Frontal cortex (tissue), 4 donors: ENCODE measurements around the gene SLC37A1. TPM values are rescaled to one million over a fixed set of nuclear protein-coding genes. Genes with fewer than 3 reads are reported as not detected.
A peak's percentile ranks its signal among the peaks of the same experiment; 100 is the strongest.

Experiments used
- DNase-seq, 2 donors: peaks; one replicate each; pipeline ENCODE4 v3.0.0; 2012; ENCODE audit warnings: low spot score in 2 of 2
- FAIRE-seq: peaks from 2 replicates; lab custom pipeline; 2012; peaks lifted over from hg19 to GRCh38; lab: Jason Lieb, UNC
- total RNA-seq: library from RNA; depleted of rRNA; stranded (reverse); fragments of >200 nt; gene quantifications from one replicate; pipeline ENCODE4 v1.2.3, GENCODE V29; 2014
- donor health status: control.
- donor health status: control.
- donor health status: control.

Gene SLC37A1
- total RNA-seq, 1 donor from 2014 or later: 32.2 TPM

- FAIRE-seq: no peak
Observed at GRCh38 chr21:42499444-42500112, 14.1 kb upstream of the SLC37A1 start.

GRCh38 chr21:42500225-42500624 is 13.4 kb upstream of the SLC37A1 start:
- DNase-seq: no peak
- FAIRE-seq: no peak

More at GRCh38 chr21:42499444-42500112, 14.1 kb upstream of the SLC37A1 start:
- no peak for DNase-seq

- no peak for FAIRE-seq
Observed at GRCh38 chr21:42500736-42501135, 12.9 kb upstream of the SLC37A1 start.

GRCh38 chr21:42503711-42504110 is 9.9 kb upstream of the SLC37A1 start:
- no peak for FAIRE-seq
- no peak for DNase-seq

More at GRCh38 chr21:42500736-42501135, 12.9 kb upstream of the SLC37A1 start:
- no peak for DNase-seq

GRCh38 chr21:42505090-42505726 is 8.4 kb upstream of the SLC37A1 start:
- FAIRE-seq: no peak
- DNase-seq: no peak

- FAIRE-seq: no peak
Observed at GRCh38 chr21:42507418-42507817, 6.2 kb upstream of the SLC37A1 start.

GRCh38 chr21:42508371-42508770 is 5.3 kb upstream of the SLC37A1 start:
- FAIRE-seq (no peak), DNase-seq (no peak)

More at GRCh38 chr21:42507418-42507817, 6.2 kb upstream of the SLC37A1 start:
- no peak for DNase-seq

- DNase-seq: no peak
- FAIRE-seq: no peak
Observed at GRCh38 chr21:42509244-42509643, 4.4 kb upstream of the SLC37A1 start.

GRCh38 chr21:42512346-42513034 is 1.2 kb upstream of the SLC37A1 start:
- FAIRE-seq (no peak), DNase-seq (no peak)

GRCh38 chr21:42513985-42514882 is 582 bp downstream of the SLC37A1 start:
- DNase-seq (peak in 1 of 2 donors; percentile 55), FAIRE-seq (no peak)

- FAIRE-seq: no peak
- DNase-seq: no peak
Observed at GRCh38 chr21:42514883-42515228, 1.2 kb downstream of the SLC37A1 start.

- peak in 1 of 2 donors; percentile 42 for DNase-seq
- no peak for FAIRE-seq
Observed at GRCh38 chr21:42515708-42516502, 2.3 kb downstream of the SLC37A1 start.

- FAIRE-seq: no peak
Observed at GRCh38 chr21:42518215-42518614, 4.6 kb downstream of the SLC37A1 start.

GRCh38 chr21:42518626-42519025 is 5.0 kb downstream of the SLC37A1 start:
- FAIRE-seq (no peak), DNase-seq (no peak)

More at GRCh38 chr21:42518215-42518614, 4.6 kb downstream of the SLC37A1 start:
- DNase-seq: no peak

- FAIRE-seq (no peak), DNase-seq (no peak)
Observed at GRCh38 chr21:42520628-42521253, 7.1 kb downstream of the SLC37A1 start.

- DNase-seq (no peak), FAIRE-seq (no peak)
Observed at GRCh38 chr21:42521384-42521783, 7.7 kb downstream of the SLC37A1 start.

- FAIRE-seq (no peak), DNase-seq (no peak)
Observed at GRCh38 chr21:42521805-42522204, 8.2 kb downstream of the SLC37A1 start.

GRCh38 chr21:42522271-42522670 is 8.6 kb downstream of the SLC37A1 start:
- no peak for FAIRE-seq
- DNase-seq: no peak

- no peak for FAIRE-seq
- no peak for DNase-seq
Observed at GRCh38 chr21:42522771-42523170, 9.1 kb downstream of the SLC37A1 start.
